CD14-positive monocyte (primary cell): ENCODE results near the gene TCAF1. TPM values are rescaled to one million over a fixed set of nuclear protein-coding genes. Genes with fewer than 3 reads are reported as not detected.

Source experiments
- DNase-seq, 3 donors: peaks; one replicate each; pipeline ENCODE4 v3.0.0-alpha.2; 2011 to 2022
- H2AFZ ChIP-seq: 2 replicates; pipeline ENCODE4 v1.6.0; 2012; ENCODE audit warnings: mild to moderate bottlenecking, low read depth, low read length, inconsistent platforms; ENCODE audit not compliant: insufficient read depth, poor library complexity, severe bottlenecking
- H3K27ac ChIP-seq, 2 donors: 1 replicate in 1 of 2; 2 replicates in 1 of 2; pipeline ENCODE4 v1.5.1; 2012 to 2013; ENCODE audit warnings: low read length in 2 of 2, control low read depth in 1 of 2, inconsistent platforms in 1 of 2, low read depth in 1 of 2, mild to moderate bottlenecking in 1 of 2
- H3K27me3 ChIP-seq, 2 donors: one replicate each; pipeline versions ENCODE4 v1.6.0 to v1.6.1; 2011 to 2013; ENCODE audit warnings: low read length in 2 of 2; ENCODE audit not compliant: control insufficient read depth in 2 of 2, insufficient read depth in 2 of 2
- H3K36me3 ChIP-seq, 2 donors: replicated peaks in 1 of 2; 1 replicate in 1 of 2; 2 replicates in 1 of 2; pipeline versions ENCODE4 v1.5.1 to v1.6.1; 2012 to 2013; ENCODE audit warnings: low read length in 2 of 2, control low read depth in 1 of 2, inconsistent platforms in 1 of 2, mild to moderate bottlenecking in 1 of 2; ENCODE audit not compliant: insufficient read depth in 2 of 2, control insufficient read depth in 1 of 2
- H3K4me1 ChIP-seq, 2 donors: 1 replicate in 1 of 2; 2 replicates in 1 of 2; pipeline versions ENCODE4 v1.5.1 to v1.6.1; 2012 to 2013; ENCODE audit warnings: low read length in 2 of 2, control low read depth in 1 of 2, inconsistent platforms in 1 of 2, mild to moderate bottlenecking in 1 of 2, moderate library complexity in 1 of 2; ENCODE audit not compliant: insufficient read depth in 2 of 2, control insufficient read depth in 1 of 2
- H3K4me2 ChIP-seq: replicated peaks from 2 replicates; pipeline ENCODE3; 2012; ENCODE audit warnings: low read length, moderate library complexity, mild to moderate bottlenecking; ENCODE audit not compliant: poor library complexity, severe bottlenecking; ENCODE audit errors: extremely low read depth
- H3K4me3 ChIP-seq, 3 experiments: fragments of 200-600 bp in 1 of 3; sonication (generic) in 1 of 3; replicated peaks in 1 of 3; 1 replicate in 2 of 3; 2 replicates in 1 of 3; pipeline ENCODE4 v1.5.1; 2011 to 2013; ENCODE audit warnings: low read length in 3 of 3, mild to moderate bottlenecking in 3 of 3, control low read depth in 2 of 3, low read depth in 2 of 3, inconsistent platforms in 1 of 3, moderate library complexity in 1 of 3
- H3K79me2 ChIP-seq: 2 replicates; pipeline ENCODE4 v1.6.0; 2012; ENCODE audit warnings: mild to moderate bottlenecking, control low read depth, inconsistent platforms, low read length, moderate library complexity; ENCODE audit not compliant: insufficient read depth
- H3K9ac ChIP-seq: 2 replicates; pipeline ENCODE4 v1.6.0; 2017; ENCODE audit warnings: low read length, mild to moderate bottlenecking; ENCODE audit not compliant: insufficient read depth, poor library complexity, severe bottlenecking
- H3K9me3 ChIP-seq, 2 donors: replicated peaks in 1 of 2; 1 replicate in 1 of 2; 2 replicates in 1 of 2; pipeline versions ENCODE4 v1.5.1 to v1.6.1; 2012 to 2013; ENCODE audit warnings: low read length in 2 of 2, control low read depth in 1 of 2; ENCODE audit not compliant: control insufficient read depth in 1 of 2, insufficient read depth in 1 of 2
- H4K20me1 ChIP-seq: 2 replicates; pipeline ENCODE4 v1.6.0; 2012; ENCODE audit warnings: mild to moderate bottlenecking, low read length, control low read depth, moderate library complexity; ENCODE audit not compliant: insufficient read depth
- H3K27ac Mint-ChIP-seq, 7 donors: one replicate each; pipeline ENCODE4 v1.8.0; 2020; ENCODE audit warnings: mild to moderate bottlenecking in 7 of 7, mixed read lengths in 7 of 7, moderate library complexity in 6 of 7, inconsistent platforms in 2 of 7
- H3K27me3 Mint-ChIP-seq, 3 donors: one replicate each; pipeline ENCODE4 v1.8.0; 2021 to 2022; ENCODE audit warnings: low read depth in 3 of 3, mild to moderate bottlenecking in 3 of 3, mixed read lengths in 3 of 3, moderate library complexity in 3 of 3, inconsistent platforms in 1 of 3
- H3K36me3 Mint-ChIP-seq, 2 donors: one replicate each; pipeline ENCODE4 v1.8.0; 2020; ENCODE audit warnings: mixed read lengths in 2 of 2, inconsistent platforms in 1 of 2, mild to moderate bottlenecking in 1 of 2
- H3K4me1 Mint-ChIP-seq: one replicate; pipeline ENCODE4 v1.8.0; 2020; ENCODE audit warnings: mild to moderate bottlenecking, mixed read lengths
- H3K4me3 Mint-ChIP-seq, 2 donors: one replicate each; pipeline ENCODE4 v1.8.0; 2020; ENCODE audit warnings: mild to moderate bottlenecking in 2 of 2, mixed read lengths in 2 of 2, moderate library complexity in 1 of 2
- H3K9me3 Mint-ChIP-seq, 7 donors: one replicate each; pipeline ENCODE4 v1.8.0; 2020 to 2022; ENCODE audit warnings: mixed read lengths in 7 of 7, mild to moderate bottlenecking in 6 of 7, moderate library complexity in 6 of 7, inconsistent platforms in 2 of 7
- CTCF ChIP-seq: fragments of 200-600 bp; IDR thresholded peaks from one replicate; pipeline ENCODE4 v1.8.0; 2022; ENCODE audit warnings: antibody characterized with exemption, mild to moderate bottlenecking
- WGBS: methylation state at CpG from one replicate; pipeline ENCODE4 v1.1.5; 2013; ENCODE audit warnings: missing lambda C conversion rate; ENCODE audit not compliant: insufficient coverage; 5-methylcytosine and 5-hydroxymethylcytosine counted together
- intact Hi-C, 2 donors: fragments of 100-400 bp; cut with micrococcal nuclease; formaldehyde crosslinking; loops; one replicate each; pipeline versions ENCODE4 v1.15.0 to v1.15.1; 2023
- polyA plus RNA-seq, 3 donors: library from polyadenylated mRNA; depleted of rRNA in 1 of 3; unstranded in 2 of 3; stranded (reverse) in 1 of 3; fragments of 300-500 nt in 2 of 3; fragments of >200 nt in 1 of 3; fragmentation: Illumina TruSeq in 2 of 3; gene quantifications; 1 replicate in 2 of 3; 2 replicates in 1 of 3; pipeline ENCODE4 v1.2.3, GENCODE V29; 2012 to 2021

Gene TCAF1
- polyA plus RNA-seq, 3 donors: 1.8 to 3.3 (median 3.0) TPM

- no peak for TF ChIP-seq CTCF
- Histone ChIP-seq H3K4me1 (no peaks in the 10 kb centered on the region), H4K20me1 (no peaks in the 10 kb centered on the region), H3K4me3 (no peak overlapping the region), H3K9me3 (peaks cover 0 to 6% of the 10 kb centered on the region in 2 donors), H3K27ac (no peak overlapping the region), H3K9ac (no peak overlapping the region), H3K36me3 (no peaks in the 10 kb centered on the region), H2AFZ (no peak overlapping the region), H3K27me3 (no peaks in the 10 kb centered on the region), H3K79me2 (no peaks in the 10 kb centered on the region), H3K4me2 (no peak overlapping the region)
- peaks cover 5 to 15% (median 7%) of the 10 kb centered on the region in 7 donors for H3K9me3 Mint-ChIP-seq
- no CpG with 5 or more reads among the region's 4 CpGs for WGBS
- DNase-seq: no peak
- intact Hi-C loops: no loop called here
- H3K4me1 Mint-ChIP-seq: no peaks in the 10 kb centered on the region
- H3K4me3 Mint-ChIP-seq: no peak overlapping the region
- H3K36me3 Mint-ChIP-seq: no peaks in the 10 kb centered on the region
- no peak overlapping the region for H3K27ac Mint-ChIP-seq
- peaks cover 1 to 2% (median 2%) of the 10 kb centered on the region in 3 donors for H3K27me3 Mint-ChIP-seq
These were observed 34.4 kb upstream of the TCAF1 start for GRCh38 chr7:143936087-143937009.

- intact Hi-C loops: no loop called here
These were observed 32.8 kb upstream of the TCAF1 start, which contains the start of gene OR2F2 for GRCh38 chr7:143934526-143935325. OR2F2 (plus strand) TSS chr7:143935233; CDS start chr7:143935233, 0 bp downstream.

More at GRCh38 chr7:143934526-143935325, 32.8 kb upstream of the TCAF1 start, which contains the start of gene OR2F2:
- Histone ChIP-seq H3K9ac (no peak within 1 kb of the TSS), H3K79me2 (no peaks in the 10 kb centered on the region), H4K20me1 (no peaks in the 10 kb centered on the region), H3K36me3 (no peaks in the 10 kb centered on the region), H3K4me1 (no peaks in the 10 kb centered on the region), H2AFZ (no peak within 1 kb of the TSS), H3K27ac (no peak within 1 kb of the TSS), H3K9me3 (peaks cover 0 to 3% of the 10 kb centered on the region in 2 donors), H3K4me2 (no peak within 1 kb of the TSS), H3K4me3 (no peak within 1 kb of the TSS), H3K27me3 (no peaks in the 10 kb centered on the region)
- WGBS: no CpG with 5 or more reads among the region's 3 CpGs
- Mint-ChIP-seq H3K27ac (no peak within 1 kb of the TSS), H3K36me3 (no peaks in the 10 kb centered on the region), H3K9me3 (peaks cover 5 to 13% (median 6%) of the 10 kb centered on the region in 7 donors), H3K27me3 (peaks cover 0 to 2% (median 1%) of the 10 kb centered on the region in 3 donors), H3K4me3 (no peak within 1 kb of the TSS), H3K4me1 (no peaks in the 10 kb centered on the region)
- no peak for DNase-seq
- TF ChIP-seq CTCF: no peak
